Peyer's patch (tissue), 4 donors: ENCODE results near the gene ZGLP1.

Experiments used
- POLR2A ChIP-seq, 2 donors: fragments of 450-650 bp; IDR thresholded peaks; one replicate each; pipeline ENCODE4 v1.5.1; 2017; ENCODE audit warnings: antibody characterized with exemption in 2 of 2, mild to moderate bottlenecking in 2 of 2, moderate library complexity in 2 of 2
- TF ChIP-seq, protein P1 (sequence below), 6 experiments: fragments of 450-650 bp in 4 of 6; fragments of 200-600 bp in 2 of 6; sonication (generic) in 1 of 6; IDR thresholded peaks; one replicate each; pipeline ENCODE4 v1.5.1; 2017 to 2019; ENCODE audit warnings: antibody characterized with exemption in 6 of 6, mild to moderate bottlenecking in 3 of 6, moderate library complexity in 1 of 6

DNA sequence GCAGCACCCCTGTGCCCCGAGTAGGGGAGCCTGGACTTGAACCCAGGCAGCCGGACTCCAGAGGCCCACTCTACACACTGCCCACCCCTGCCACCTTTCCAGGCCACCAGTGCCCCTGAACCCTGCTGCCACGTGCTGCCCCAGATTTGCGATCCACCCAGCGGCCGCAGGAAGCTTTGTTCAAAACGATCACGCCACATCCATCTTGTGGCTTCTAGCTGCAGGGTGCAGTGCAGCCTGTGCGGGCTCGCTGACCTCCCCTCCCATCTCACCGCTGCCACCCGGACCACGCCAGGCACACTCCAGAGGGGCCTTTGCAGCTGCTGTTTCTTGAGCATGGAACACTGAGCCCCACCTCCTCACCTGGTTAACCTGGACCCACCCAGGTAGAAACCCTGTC is 19.9 kb upstream of the ZGLP1 start:
- TF ChIP-seq, protein P1, sequence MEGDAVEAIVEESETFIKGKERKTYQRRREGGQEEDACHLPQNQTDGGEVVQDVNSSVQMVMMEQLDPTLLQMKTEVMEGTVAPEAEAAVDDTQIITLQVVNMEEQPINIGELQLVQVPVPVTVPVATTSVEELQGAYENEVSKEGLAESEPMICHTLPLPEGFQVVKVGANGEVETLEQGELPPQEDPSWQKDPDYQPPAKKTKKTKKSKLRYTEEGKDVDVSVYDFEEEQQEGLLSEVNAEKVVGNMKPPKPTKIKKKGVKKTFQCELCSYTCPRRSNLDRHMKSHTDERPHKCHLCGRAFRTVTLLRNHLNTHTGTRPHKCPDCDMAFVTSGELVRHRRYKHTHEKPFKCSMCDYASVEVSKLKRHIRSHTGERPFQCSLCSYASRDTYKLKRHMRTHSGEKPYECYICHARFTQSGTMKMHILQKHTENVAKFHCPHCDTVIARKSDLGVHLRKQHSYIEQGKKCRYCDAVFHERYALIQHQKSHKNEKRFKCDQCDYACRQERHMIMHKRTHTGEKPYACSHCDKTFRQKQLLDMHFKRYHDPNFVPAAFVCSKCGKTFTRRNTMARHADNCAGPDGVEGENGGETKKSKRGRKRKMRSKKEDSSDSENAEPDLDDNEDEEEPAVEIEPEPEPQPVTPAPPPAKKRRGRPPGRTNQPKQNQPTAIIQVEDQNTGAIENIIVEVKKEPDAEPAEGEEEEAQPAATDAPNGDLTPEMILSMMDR (IDR thresholded peaks at IDR 0.05) = no peak
- TF ChIP-seq POLR2A (IDR thresholded peaks at IDR 0.05) = no peak
